WTC11 (cell line): ENCODE results near the gene FOXK1. TPM values are rescaled to one million over a fixed set of nuclear protein-coding genes. Genes with fewer than 3 reads are reported as not detected.

Experiments used
- ATAC-seq: fragments of 200-7000 bp; cut with Tn5 transposase; 2 replicates; pipeline ENCODE4 v1.10.0; 2021; ENCODE audit warnings: mild to moderate bottlenecking, moderate library complexity
- CTCF ChIA-PET: fragments of 300-600 bp; sonication (Branson Sonifier 250); formaldehyde crosslinking; loops from one replicate; lab custom pipeline; 2021; ENCODE audit warnings: antibody characterized with exemption; lab: Charles Lee
- POLR2A ChIA-PET: fragments of 350-600 bp; sonication (Branson Sonifier 250); formaldehyde crosslinking; loops from one replicate; lab custom pipeline; 2021; ENCODE audit warnings: antibody characterized with exemption; lab: Charles Lee
- DNase-seq: peaks from one replicate; pipeline ENCODE4 v3.0.0; 2021; ENCODE audit warnings: low spot score
- H3K27ac Mint-ChIP-seq: 2 replicates; pipeline ENCODE4 v1.8.0; 2021; ENCODE audit warnings: mixed read lengths
- H3K27me3 Mint-ChIP-seq: 2 replicates; pipeline ENCODE4 v1.8.0; 2021; ENCODE audit warnings: low read depth, mild to moderate bottlenecking, moderate library complexity, mixed read lengths
- H3K36me3 Mint-ChIP-seq: 2 replicates; pipeline ENCODE4 v1.8.0; 2021; ENCODE audit warnings: mixed read lengths
- H3K4me1 Mint-ChIP-seq: 2 replicates; pipeline ENCODE4 v1.8.0; 2022; ENCODE audit warnings: mixed read lengths
- H3K4me3 Mint-ChIP-seq: 2 replicates; pipeline ENCODE4 v1.8.0; 2021; ENCODE audit warnings: mild to moderate bottlenecking, moderate library complexity, mixed read lengths
- H3K9me3 Mint-ChIP-seq: 2 replicates; pipeline ENCODE4 v1.8.0; 2021; ENCODE audit warnings: mixed read lengths
- ESRRA ChIP-seq: sonication (generic); formaldehyde crosslinking; IDR thresholded peaks from 2 replicates; pipeline ENCODE4 v1.8.1; 2022; ENCODE audit warnings: mild to moderate bottlenecking, missing genetic modification reagents, borderline replicate concordance
- NFATC4 ChIP-seq: fragments of 250-450 bp; sonication (Bioruptor Pico); IDR thresholded peaks from 2 replicates; pipeline ENCODE4 v1.9.0; 2021; ENCODE audit warnings: mild to moderate bottlenecking
- NFYB ChIP-seq: sonication (generic); formaldehyde crosslinking; conservative IDR thresholded peaks from 2 replicates; pipeline ENCODE4 v1.8.0; 2022; ENCODE audit warnings: low read depth, missing genetic modification reagents
- TCF7 ChIP-seq: sonication (generic); formaldehyde crosslinking; IDR thresholded peaks from 2 replicates; pipeline ENCODE4 v1.8.0; 2022; ENCODE audit warnings: mild to moderate bottlenecking, low read depth, missing genetic modification reagents, moderate library complexity
- TP53 ChIP-seq: sonication (generic); formaldehyde crosslinking; IDR thresholded peaks from 2 replicates; pipeline ENCODE4 v1.8.1; 2023; ENCODE audit warnings: mild to moderate bottlenecking, missing genetic modification reagents
- ZNF423 ChIP-seq: fragments of 250-450 bp; sonication (Bioruptor Pico); IDR thresholded peaks from 2 replicates; pipeline ENCODE4 v2.1.2; 2022; ENCODE audit warnings: mild to moderate bottlenecking, moderate library complexity
- total RNA-seq: library from RNA; stranded (reverse); gene quantifications from 3 replicates; pipeline ENCODE4 v1.2.3, GENCODE V29; 2021
- TF ChIP-seq, protein P1 (sequence below): sonication (generic); formaldehyde crosslinking; IDR thresholded peaks from 2 replicates; pipeline ENCODE4 v1.8.0; 2023; ENCODE audit warnings: mild to moderate bottlenecking, missing genetic modification reagents
- TF ChIP-seq, protein P2 (sequence below): sonication (generic); formaldehyde crosslinking; IDR thresholded peaks from 2 replicates; pipeline ENCODE4 v1.8.1; 2023; ENCODE audit warnings: mild to moderate bottlenecking, moderate library complexity, missing genetic modification reagents
- TF ChIP-seq, protein P3 (sequence below): fragments of 250-450 bp; sonication (Bioruptor Pico); IDR thresholded peaks from 2 replicates; pipeline ENCODE4 v1.9.0; 2021; ENCODE audit warnings: mild to moderate bottlenecking
- TF ChIP-seq, protein P4 (sequence below): fragments of 200-600 bp; IDR thresholded peaks from 2 replicates; pipeline ENCODE4 v1.8.0; 2022; ENCODE audit warnings: antibody characterized with exemption
- TF ChIP-seq, protein P5 (sequence below): fragments of 250-450 bp; sonication (Bioruptor Pico); IDR thresholded peaks from 2 replicates; pipeline ENCODE4 v1.9.0; 2021; ENCODE audit warnings: mild to moderate bottlenecking

The FOXK1 gene
- total RNA-seq, 1 experiment from 2014 or later, result 21.9 TPM

DNA sequence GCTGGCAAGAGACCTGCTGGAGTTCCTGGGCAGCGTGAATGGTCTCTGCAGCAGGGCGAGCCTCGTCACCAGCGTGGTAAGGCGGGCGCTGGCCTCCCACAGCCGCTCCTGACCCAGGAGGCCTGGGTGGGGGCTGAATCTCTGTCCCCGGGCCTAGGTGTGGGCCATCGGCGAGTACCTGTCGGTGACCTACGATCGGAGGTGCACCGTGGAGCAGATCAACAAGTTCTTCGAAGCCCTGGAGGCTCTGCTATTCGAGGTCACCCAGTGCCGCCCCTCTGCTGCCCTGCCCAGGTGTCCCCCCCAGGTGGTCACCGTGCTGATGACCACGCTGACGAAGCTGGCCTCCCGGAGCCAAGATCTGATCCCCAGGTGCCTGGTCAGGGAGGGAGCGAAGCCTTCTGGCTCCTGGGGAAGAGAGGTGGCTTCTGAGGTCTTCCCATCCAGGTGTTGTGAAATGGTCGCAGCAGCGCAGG is 108.5 kb downstream of the FOXK1 start (continued):
- TF ChIP-seq, protein P1, sequence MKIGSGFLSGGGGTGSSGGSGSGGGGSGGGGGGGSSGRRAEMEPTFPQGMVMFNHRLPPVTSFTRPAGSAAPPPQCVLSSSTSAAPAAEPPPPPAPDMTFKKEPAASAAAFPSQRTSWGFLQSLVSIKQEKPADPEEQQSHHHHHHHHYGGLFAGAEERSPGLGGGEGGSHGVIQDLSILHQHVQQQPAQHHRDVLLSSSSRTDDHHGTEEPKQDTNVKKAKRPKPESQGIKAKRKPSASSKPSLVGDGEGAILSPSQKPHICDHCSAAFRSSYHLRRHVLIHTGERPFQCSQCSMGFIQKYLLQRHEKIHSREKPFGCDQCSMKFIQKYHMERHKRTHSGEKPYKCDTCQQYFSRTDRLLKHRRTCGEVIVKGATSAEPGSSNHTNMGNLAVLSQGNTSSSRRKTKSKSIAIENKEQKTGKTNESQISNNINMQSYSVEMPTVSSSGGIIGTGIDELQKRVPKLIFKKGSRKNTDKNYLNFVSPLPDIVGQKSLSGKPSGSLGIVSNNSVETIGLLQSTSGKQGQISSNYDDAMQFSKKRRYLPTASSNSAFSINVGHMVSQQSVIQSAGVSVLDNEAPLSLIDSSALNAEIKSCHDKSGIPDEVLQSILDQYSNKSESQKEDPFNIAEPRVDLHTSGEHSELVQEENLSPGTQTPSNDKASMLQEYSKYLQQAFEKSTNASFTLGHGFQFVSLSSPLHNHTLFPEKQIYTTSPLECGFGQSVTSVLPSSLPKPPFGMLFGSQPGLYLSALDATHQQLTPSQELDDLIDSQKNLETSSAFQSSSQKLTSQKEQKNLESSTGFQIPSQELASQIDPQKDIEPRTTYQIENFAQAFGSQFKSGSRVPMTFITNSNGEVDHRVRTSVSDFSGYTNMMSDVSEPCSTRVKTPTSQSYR (CRISPR knock-in tag), result no peak
- TF ChIP-seq, protein P2, sequence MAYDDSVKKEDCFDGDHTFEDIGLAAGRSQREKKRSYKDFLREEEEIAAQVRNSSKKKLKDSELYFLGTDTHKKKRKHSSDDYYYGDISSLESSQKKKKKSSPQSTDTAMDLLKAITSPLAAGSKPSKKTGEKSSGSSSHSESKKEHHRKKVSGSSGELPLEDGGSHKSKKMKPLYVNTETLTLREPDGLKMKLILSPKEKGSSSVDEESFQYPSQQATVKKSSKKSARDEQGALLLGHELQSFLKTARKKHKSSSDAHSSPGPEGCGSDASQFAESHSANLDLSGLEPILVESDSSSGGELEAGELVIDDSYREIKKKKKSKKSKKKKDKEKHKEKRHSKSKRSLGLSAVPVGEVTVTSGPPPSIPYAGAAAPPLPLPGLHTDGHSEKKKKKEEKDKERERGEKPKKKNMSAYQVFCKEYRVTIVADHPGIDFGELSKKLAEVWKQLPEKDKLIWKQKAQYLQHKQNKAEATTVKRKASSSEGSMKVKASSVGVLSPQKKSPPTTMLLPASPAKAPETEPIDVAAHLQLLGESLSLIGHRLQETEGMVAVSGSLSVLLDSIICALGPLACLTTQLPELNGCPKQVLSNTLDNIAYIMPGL (CRISPR knock-in tag), result no peak

DNA sequence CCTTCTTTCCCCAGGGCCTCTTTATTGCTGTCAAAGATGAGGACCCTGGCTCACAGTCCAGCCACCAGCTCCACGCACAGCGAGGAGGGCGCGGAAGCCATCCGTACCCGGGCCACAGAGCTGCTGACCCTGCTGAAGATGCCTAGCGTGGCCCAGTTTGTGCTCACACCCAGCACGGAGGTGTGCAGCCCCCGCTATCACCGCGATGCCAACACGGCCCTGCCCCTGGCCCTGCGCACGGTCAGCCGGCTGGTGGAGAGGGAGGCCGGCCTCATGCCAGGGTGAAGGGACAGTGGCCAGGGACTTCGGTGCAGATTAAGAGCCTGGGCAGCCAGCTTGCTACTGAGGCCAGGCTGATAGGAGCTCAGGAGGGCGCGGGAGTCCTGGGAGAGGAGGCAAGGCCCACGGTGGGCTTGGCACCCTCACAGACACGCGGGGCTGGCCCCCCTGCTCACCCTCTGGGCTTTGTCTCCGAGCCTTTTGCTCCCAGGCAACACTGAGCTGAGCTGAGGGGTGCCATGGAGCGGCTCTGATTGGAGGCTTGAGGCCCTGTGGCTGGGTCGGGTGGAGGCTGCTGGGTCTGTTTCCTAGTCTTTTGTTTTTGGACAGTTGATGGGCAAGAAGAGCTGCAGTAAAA is 109.1 kb downstream of the FOXK1 start:
- DNase-seq, result no peak
- H3K36me3 Mint-ChIP-seq, result peaks cover 3% of the 10 kb centered on the region; the same call in 1 of the 2 replicates
- no peaks in the 10 kb centered on the region for H3K27me3 Mint-ChIP-seq
- no peaks in the 10 kb centered on the region for H3K9me3 Mint-ChIP-seq
- peaks cover 5% of the 10 kb centered on the region for H3K4me1 Mint-ChIP-seq
- CTCF ChIA-PET, result interaction anchor here (0.5 to 4.2 kb wide), 34 partner anchors 8 to 1229 kb away, joined by 3 to 75 read pairs (median 8); partner anchors contain the start of genes AP5Z1, MMD2 and RADIL
- POLR2A ChIA-PET, result no interaction called here
- no peak for ATAC-seq
- H3K27ac Mint-ChIP-seq, result no peak overlapping the region
- no peak overlapping the region for H3K4me3 Mint-ChIP-seq
- TF ChIP-seq, protein P1 (CRISPR knock-in tag), result no peak
- TF ChIP-seq, protein P3, sequence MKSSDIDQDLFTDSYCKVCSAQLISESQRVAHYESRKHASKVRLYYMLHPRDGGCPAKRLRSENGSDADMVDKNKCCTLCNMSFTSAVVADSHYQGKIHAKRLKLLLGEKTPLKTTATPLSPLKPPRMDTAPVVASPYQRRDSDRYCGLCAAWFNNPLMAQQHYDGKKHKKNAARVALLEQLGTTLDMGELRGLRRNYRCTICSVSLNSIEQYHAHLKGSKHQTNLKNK, result no peak
- no peak for TF ChIP-seq NFATC4
- TF ChIP-seq ESRRA (CRISPR knock-in tag), result no peak
- no peak for TF ChIP-seq ZNF423 (CRISPR knock-in tag)
- TF ChIP-seq TCF7 (CRISPR knock-in tag), result no peak
- no peak for TF ChIP-seq NFYB (CRISPR knock-in tag)
- TF ChIP-seq, protein P4, sequence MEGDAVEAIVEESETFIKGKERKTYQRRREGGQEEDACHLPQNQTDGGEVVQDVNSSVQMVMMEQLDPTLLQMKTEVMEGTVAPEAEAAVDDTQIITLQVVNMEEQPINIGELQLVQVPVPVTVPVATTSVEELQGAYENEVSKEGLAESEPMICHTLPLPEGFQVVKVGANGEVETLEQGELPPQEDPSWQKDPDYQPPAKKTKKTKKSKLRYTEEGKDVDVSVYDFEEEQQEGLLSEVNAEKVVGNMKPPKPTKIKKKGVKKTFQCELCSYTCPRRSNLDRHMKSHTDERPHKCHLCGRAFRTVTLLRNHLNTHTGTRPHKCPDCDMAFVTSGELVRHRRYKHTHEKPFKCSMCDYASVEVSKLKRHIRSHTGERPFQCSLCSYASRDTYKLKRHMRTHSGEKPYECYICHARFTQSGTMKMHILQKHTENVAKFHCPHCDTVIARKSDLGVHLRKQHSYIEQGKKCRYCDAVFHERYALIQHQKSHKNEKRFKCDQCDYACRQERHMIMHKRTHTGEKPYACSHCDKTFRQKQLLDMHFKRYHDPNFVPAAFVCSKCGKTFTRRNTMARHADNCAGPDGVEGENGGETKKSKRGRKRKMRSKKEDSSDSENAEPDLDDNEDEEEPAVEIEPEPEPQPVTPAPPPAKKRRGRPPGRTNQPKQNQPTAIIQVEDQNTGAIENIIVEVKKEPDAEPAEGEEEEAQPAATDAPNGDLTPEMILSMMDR, result no peak
- TF ChIP-seq, protein P5, sequence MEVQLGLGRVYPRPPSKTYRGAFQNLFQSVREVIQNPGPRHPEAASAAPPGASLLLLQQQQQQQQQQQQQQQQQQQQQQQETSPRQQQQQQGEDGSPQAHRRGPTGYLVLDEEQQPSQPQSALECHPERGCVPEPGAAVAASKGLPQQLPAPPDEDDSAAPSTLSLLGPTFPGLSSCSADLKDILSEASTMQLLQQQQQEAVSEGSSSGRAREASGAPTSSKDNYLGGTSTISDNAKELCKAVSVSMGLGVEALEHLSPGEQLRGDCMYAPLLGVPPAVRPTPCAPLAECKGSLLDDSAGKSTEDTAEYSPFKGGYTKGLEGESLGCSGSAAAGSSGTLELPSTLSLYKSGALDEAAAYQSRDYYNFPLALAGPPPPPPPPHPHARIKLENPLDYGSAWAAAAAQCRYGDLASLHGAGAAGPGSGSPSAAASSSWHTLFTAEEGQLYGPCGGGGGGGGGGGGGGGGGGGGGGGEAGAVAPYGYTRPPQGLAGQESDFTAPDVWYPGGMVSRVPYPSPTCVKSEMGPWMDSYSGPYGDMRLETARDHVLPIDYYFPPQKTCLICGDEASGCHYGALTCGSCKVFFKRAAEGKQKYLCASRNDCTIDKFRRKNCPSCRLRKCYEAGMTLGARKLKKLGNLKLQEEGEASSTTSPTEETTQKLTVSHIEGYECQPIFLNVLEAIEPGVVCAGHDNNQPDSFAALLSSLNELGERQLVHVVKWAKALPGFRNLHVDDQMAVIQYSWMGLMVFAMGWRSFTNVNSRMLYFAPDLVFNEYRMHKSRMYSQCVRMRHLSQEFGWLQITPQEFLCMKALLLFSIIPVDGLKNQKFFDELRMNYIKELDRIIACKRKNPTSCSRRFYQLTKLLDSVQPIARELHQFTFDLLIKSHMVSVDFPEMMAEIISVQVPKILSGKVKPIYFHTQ (CRISPR knock-in tag), result no peak
- no peak for TF ChIP-seq TP53 (CRISPR knock-in tag)
